Erythroblast (primary cell): Measurements from ENCODE around the gene TSEN2.

Source experiments
- DNase-seq, 2 experiments: peaks; one replicate each; lab custom pipeline; 2025; lab: John Stamatoyannopoulos, UW
- GATA1 ChIP-seq: IDR thresholded peaks from 2 replicates; pipeline ENCODE4 v1.6.1; 2011; ENCODE audit warnings: low read depth, mild to moderate bottlenecking, control low read depth, low read length, moderate library complexity
- POLR2A ChIP-seq: IDR thresholded peaks from 2 replicates; pipeline ENCODE4 v1.6.1; 2011; ENCODE audit warnings: mild to moderate bottlenecking, low read length

The TSEN2 gene

DNA sequence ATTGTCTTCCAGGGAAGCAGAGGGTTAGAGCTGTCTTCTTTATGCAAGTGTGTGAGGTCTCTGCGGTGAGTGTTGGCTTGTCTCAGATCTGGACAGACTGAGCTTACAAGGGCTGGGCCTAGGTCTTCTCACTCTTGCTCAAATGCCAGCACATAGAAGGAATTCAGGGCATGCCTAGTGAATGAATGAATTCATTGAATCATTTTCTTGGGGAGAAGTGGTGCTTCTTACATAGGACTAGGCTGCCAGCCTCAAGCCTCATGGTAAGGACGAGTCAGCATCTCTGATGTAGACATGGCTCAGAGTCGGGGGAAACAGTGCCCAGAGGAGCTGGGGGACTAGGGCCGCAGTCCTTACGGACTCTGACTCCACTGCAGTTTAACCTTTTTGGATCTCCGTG lies 89.9 kb downstream of the TSEN2 start:
- DNase-seq, result no peak
- TF ChIP-seq POLR2A, result no peak

GRCh38 chr3:12574661-12575060 lies 90.4 kb downstream of the TSEN2 start:
- TF ChIP-seq GATA1 (no peak), POLR2A (no peak)
- no peak for DNase-seq

DNA sequence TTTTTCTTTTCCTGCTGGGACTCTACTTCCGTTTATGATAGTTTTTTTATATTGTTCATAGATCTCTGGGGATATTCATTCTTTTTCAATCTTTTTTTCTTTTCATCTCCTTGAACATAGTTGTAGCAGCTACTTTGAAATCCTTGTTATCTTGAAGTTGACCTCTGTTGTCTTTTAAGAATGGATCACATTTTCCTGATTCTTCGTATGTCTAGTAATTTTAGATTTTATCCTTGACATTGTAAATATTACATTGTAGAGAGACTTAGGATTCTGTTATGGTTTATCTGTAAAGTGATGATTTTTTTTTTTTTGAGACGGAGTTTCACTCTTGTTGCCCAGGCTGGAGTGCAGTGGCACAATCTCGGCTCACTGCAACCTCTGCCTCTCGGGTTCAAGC lies 93.1 kb downstream of the TSEN2 start:
- DNase-seq, result no peak
- TF ChIP-seq POLR2A, result no peak
- TF ChIP-seq GATA1, result no peak

- peak; percentile 24 for DNase-seq
- TF ChIP-seq GATA1 (no peak), POLR2A (no peak)
These were observed 94.5 kb downstream of the TSEN2 start for GRCh38 chr3:12578742-12579141.

DNA sequence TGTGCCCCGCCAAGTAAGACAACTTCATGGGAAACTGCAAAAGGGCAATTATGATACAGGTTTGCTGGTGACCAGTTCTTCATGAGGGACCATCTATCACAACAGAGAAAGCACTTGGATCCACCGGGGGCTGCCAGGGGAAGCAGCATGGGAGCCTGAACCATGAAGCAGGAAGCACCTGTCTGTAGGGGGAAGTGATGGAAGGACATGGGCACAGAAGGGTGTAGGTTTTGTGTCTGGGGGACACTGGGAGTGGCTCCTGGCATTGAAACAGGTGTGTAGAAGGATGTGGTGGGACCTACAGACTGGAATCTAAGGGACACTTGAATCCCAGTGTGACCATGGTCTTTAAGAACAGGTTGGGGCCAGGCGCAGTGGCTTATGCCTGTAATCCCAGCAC lies 95.2 kb downstream of the TSEN2 start:
- no peak for DNase-seq
- TF ChIP-seq GATA1, result no peak
- no peak for TF ChIP-seq POLR2A

DNA sequence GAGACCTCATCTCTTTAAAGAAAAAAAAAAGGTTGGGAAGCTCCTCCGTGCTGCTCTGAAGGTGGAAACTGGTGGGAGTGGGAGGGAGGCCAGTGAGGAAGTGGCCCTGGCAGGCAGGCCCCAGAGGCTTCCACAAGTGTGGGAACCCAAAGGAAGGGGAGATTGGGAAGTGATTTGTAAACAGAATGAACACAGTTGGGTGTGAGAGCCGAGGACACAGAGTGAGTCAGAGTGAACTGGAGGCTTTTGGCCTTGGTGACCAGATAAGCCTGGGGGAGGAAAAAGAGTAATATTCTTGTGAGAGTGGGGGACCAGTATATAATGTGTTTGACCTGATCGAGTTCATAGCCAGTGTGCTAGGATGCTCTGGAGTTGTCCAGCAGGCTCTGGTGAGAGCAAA lies 95.6 kb downstream of the TSEN2 start:
- no peak for TF ChIP-seq GATA1
- TF ChIP-seq POLR2A, result no peak
- no peak for DNase-seq

- DNase-seq, result no peak
- TF ChIP-seq POLR2A (no peak), GATA1 (no peak)
These were observed 98.5 kb downstream of the TSEN2 start for GRCh38 chr3:12582730-12583129.
